ENCODE data around the gene SAMM50. TPM values are rescaled to one million over a fixed set of nuclear protein-coding genes. Genes with fewer than 3 reads are reported as not detected.

Gene SAMM50
- total RNA-seq, 2 donors from 2014 or later, result 40.7 to 49.5 TPM

DNA sequence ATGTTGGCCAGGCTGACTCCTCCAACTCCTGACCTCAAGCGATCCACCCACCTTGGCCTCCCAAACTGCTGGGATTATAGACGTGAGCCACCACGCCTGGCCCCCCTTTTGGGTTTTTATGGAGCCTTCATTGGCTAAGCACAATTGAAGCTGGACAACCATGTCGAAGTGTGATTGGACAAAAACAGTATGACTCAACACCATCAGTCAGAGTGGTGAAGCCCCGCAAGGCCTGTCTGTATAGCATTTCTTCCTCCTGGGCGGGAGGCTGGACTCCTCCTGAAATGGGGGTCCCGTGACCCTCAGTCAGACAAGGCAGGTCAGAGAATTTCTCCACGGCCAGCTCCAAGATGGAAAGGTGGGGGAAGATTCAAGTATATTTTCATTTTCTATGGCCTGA is 65.7 kb downstream of the SAMM50 start:
- H3K4me3 ChIP-seq, result no peak overlapping the region
- H3K27me3 ChIP-seq, result peaks cover 4% of the 10 kb centered on the region
- no peaks in the 10 kb centered on the region for H3K4me1 ChIP-seq
- no peaks in the 10 kb centered on the region for H3K9me3 ChIP-seq
- intact Hi-C loops (cut with DNase I), result no loop called here
- H3K27ac ChIP-seq, result no peak overlapping the region
- no peaks in the 10 kb centered on the region for H3K36me3 ChIP-seq
- DNase-seq, result no peak
- H3K9ac ChIP-seq (ENCODE audit: low read depth in 2 of 2, low read length in 2 of 2), result no peak overlapping the region
- TF ChIP-seq, protein P1, sequence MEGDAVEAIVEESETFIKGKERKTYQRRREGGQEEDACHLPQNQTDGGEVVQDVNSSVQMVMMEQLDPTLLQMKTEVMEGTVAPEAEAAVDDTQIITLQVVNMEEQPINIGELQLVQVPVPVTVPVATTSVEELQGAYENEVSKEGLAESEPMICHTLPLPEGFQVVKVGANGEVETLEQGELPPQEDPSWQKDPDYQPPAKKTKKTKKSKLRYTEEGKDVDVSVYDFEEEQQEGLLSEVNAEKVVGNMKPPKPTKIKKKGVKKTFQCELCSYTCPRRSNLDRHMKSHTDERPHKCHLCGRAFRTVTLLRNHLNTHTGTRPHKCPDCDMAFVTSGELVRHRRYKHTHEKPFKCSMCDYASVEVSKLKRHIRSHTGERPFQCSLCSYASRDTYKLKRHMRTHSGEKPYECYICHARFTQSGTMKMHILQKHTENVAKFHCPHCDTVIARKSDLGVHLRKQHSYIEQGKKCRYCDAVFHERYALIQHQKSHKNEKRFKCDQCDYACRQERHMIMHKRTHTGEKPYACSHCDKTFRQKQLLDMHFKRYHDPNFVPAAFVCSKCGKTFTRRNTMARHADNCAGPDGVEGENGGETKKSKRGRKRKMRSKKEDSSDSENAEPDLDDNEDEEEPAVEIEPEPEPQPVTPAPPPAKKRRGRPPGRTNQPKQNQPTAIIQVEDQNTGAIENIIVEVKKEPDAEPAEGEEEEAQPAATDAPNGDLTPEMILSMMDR (IDR thresholded peaks at IDR 0.05), result no peak

DNA sequence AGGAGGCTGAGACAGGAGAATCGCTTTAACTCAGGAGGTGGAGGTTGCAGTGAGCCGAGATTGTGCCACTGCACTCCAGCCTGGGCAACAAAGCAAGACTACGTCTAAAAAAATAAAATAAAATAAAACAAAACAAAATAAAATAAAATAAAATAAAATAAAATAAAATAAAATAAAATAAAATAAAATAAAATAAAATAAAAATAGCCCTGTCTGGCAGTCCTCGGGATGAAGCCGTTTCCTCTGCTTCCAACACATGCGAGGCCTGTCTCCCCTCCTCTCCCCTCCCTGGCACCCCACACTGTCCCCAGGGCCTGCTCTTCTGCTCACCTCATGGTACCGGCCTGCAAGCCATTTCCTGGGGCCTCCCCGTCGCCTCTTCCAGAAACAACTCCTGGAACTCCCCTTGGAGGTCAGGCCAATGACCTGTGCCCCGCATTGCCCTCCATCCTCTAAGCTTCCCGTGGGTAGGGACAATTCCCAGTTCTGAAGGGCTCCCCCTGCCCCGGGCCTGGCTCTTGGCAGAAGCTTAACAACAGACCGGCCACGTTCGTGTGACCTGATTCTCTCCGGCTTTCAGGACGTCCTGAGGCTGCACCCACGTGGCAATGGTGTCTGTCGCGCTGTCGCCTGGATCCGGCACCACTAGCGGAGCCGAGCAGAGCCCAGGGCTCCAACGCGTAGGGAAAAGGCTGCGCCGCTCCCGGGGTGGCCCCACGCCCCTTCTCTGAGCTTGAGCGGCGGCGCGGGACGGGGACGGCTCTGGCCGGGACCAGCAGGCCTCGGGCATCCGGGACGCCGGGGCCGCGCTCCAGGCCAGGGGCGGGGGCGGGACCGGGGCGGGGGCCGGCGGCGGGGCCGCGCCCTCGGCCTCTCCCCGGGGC is 68.4 kb downstream of the SAMM50 start:
- peak; percentile 33 for DNase-seq
- H3K27ac ChIP-seq, result no peak overlapping the region
- intact Hi-C loops (cut with DNase I), result no loop called here
- peaks cover 4% of the 10 kb centered on the region for H3K27me3 ChIP-seq
- H3K9me3 ChIP-seq, result no peaks in the 10 kb centered on the region
- H3K9ac ChIP-seq (ENCODE audit: low read depth in 2 of 2, low read length in 2 of 2), result peak overlapping the region; percentile 73 to 79
- peak overlapping the region; percentile 42 for H3K4me3 ChIP-seq
- TF ChIP-seq, protein P1 (IDR thresholded peaks at IDR 0.05), result no peak
- no peaks in the 10 kb centered on the region for H3K36me3 ChIP-seq
- no peaks in the 10 kb centered on the region for H3K4me1 ChIP-seq

DNA sequence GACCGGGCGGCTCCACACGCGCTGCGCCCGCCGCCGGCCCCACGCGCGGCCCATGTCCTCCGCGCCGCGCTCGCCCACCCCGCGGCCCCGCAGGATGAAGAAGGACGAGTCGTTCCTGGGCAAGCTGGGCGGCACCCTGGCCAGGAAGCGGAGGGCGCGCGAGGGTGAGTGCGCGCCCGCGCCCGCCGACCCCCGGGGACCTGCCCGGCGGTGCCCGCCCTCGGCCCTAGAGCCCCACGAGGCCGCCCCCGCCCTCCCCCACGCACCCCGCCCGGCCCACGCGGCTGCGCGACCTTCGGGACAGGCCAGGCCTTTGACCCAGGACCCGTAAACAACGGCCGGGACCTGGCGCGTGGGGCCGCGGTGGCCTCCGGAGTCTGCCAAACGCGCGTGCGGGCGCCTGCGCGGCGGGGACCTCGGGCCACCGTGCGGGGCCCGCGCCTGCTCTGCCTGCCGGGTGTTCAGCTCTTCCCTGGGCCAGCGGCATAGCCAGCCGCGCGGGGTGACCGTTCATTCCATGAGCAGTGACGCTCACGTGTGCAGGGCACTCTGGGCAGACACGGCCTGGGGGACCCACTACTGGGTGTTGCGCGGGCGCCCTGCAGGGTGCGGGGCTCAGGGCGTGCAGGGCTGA is 69.2 kb downstream of the SAMM50 start, which contains the start of gene PARVB:
Gene PARVB (plus strand): TSS at position 15 of the 634 bp plus-strand sequence. CDS start 38 bp downstream, at position 53.
- no peaks in the 10 kb centered on the region for H3K4me1 ChIP-seq
- no peaks in the 10 kb centered on the region for H3K9me3 ChIP-seq
- H3K27ac ChIP-seq, result peak within 1 kb of the TSS; percentile 82
- peaks cover 4% of the 10 kb centered on the region for H3K27me3 ChIP-seq
- H3K4me3 ChIP-seq, result peak within 1 kb of the TSS; percentile 42
- intact Hi-C loops (cut with DNase I), result no loop called here
- H3K36me3 ChIP-seq, result no peaks in the 10 kb centered on the region
- TF ChIP-seq, protein P1 (IDR thresholded peaks at IDR 0.05), result no peak
- peak within 1 kb of the TSS; percentile 73 to 79 for H3K9ac ChIP-seq (ENCODE audit: low read depth in 2 of 2, low read length in 2 of 2)
- DNase-seq, result no peak

DNA sequence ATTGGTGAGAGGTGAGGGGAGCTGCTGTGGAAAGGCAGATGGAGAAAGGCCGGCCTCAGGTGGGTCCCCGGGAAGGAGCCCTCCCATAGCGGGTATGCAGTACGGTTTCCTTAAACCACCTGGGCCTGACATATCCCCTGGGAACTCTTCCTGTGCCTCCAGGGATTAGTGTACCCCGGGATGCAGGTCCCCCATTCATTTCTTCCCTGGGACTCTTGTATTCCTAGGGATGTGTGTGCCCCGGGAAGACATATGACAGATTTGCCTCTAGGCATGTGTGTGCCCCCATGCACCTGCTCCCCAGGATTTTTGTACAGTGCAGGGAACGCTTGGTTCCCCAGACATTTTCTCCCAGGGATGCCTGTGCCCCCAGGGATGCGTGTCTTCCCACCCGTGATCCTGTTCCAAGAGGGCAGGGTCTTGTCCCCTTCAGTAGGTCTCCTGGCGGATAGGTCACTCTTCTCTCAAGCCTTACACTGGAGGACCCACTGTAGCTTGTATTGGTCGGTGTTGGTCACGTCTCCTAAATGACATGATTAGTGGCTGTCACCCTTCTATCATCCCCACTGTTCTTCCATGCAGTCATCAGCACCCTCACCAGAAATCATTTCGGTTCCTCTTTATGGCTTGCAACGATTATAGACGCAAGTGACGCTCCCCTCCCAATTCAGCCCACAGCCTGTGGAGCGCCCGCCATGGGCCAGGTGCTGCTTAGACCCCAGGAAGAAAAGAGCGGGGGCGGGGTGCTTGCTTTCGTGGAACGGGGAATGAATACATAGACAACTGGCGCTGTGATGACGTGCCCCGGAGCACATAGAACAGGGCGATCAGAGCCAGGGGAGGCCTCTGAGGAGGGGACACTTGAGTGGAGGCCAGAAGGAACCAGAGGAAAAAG is 70.2 kb downstream of the SAMM50 start:
- no peaks in the 10 kb centered on the region for H3K4me1 ChIP-seq
- no peaks in the 10 kb centered on the region for H3K9me3 ChIP-seq
- peak; percentile 45 for DNase-seq
- H3K27ac ChIP-seq, result peak overlapping the region; percentile 82
- H3K36me3 ChIP-seq, result no peaks in the 10 kb centered on the region
- TF ChIP-seq, protein P1 (IDR thresholded peaks at IDR 0.05), result no peak
- H3K4me3 ChIP-seq, result peak overlapping the region; percentile 40
- H3K9ac ChIP-seq (ENCODE audit: low read depth in 2 of 2, low read length in 2 of 2), result peak overlapping the region; percentile 46 to 76
- H3K27me3 ChIP-seq, result peaks cover 4% of the 10 kb centered on the region
- intact Hi-C loops (cut with DNase I), result no loop called here

DNA sequence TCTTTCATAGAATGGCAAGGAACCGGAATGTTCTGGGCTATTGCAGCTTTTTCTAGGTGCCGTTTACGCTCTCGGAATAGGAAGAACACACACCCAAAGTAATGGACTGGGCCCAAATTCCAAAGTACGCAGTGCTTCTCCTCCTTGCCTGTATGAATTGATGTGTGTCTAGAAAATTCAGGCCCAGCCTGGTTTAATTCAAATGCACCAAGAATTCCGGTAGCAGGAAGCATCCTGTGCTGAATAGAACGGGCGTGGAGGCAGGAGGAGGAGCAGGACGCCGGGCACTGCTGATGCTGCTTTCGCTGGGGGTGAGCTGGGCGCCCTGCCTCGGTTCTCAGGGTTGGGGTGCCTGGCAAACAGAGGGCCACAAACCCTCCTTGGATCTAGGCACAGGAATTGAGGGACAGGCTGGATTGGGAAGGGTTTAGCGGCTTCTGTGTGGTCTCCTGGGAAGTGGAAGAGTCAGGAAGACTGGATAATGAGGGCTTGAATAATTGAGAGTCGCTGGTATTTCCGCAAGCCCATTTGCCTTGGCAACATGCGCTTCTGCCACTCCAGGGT is 70.9 kb downstream of the SAMM50 start:
- H3K9me3 ChIP-seq, result no peaks in the 10 kb centered on the region
- H3K36me3 ChIP-seq, result no peaks in the 10 kb centered on the region
- no peak overlapping the region for H3K4me3 ChIP-seq
- DNase-seq, result no peak
- peak overlapping the region; percentile 27 to 60 for H3K9ac ChIP-seq (ENCODE audit: low read depth in 2 of 2, low read length in 2 of 2)
- H3K27ac ChIP-seq, result peak overlapping the region; percentile 82
- TF ChIP-seq, protein P1 (IDR thresholded peaks at IDR 0.05), result no peak
- H3K27me3 ChIP-seq, result peaks cover 4% of the 10 kb centered on the region
- H3K4me1 ChIP-seq, result no peaks in the 10 kb centered on the region
- intact Hi-C loops (cut with DNase I), result no loop called here
